Glutamatergic neuron (in vitro differentiated cells): ENCODE data around the gene DDIAS. TPM values are rescaled to one million over a fixed set of nuclear protein-coding genes. Genes with fewer than 3 reads are reported as not detected.

ENCODE experiments used
- DNase-seq: peaks from one replicate; pipeline ENCODE4 v3.0.0; 2022
- H3K27ac Mint-ChIP-seq: one replicate; pipeline ENCODE4 v1.8.0; 2020; ENCODE audit warnings: mild to moderate bottlenecking, mixed read lengths, inconsistent platforms; ENCODE audit not compliant: unreplicated experiment
- H3K27me3 Mint-ChIP-seq: one replicate; pipeline ENCODE4 v1.8.0; 2020; ENCODE audit warnings: mild to moderate bottlenecking, moderate library complexity, mixed read lengths, inconsistent platforms; ENCODE audit not compliant: unreplicated experiment
- H3K36me3 Mint-ChIP-seq: one replicate; pipeline ENCODE4 v1.8.0; 2020; ENCODE audit warnings: mild to moderate bottlenecking, mixed read lengths, inconsistent platforms; ENCODE audit not compliant: unreplicated experiment
- H3K4me1 Mint-ChIP-seq: one replicate; pipeline ENCODE4 v1.8.0; 2020; ENCODE audit warnings: mild to moderate bottlenecking, low read depth, mixed read lengths, inconsistent platforms; ENCODE audit not compliant: unreplicated experiment
- H3K4me3 Mint-ChIP-seq: one replicate; pipeline ENCODE4 v1.8.0; 2020; ENCODE audit warnings: mild to moderate bottlenecking, mixed read lengths, inconsistent platforms; ENCODE audit not compliant: unreplicated experiment
- H3K9me3 Mint-ChIP-seq: one replicate; pipeline ENCODE4 v1.8.0; 2020; ENCODE audit warnings: mild to moderate bottlenecking, moderate library complexity, mixed read lengths, inconsistent platforms; ENCODE audit not compliant: unreplicated experiment
- total RNA-seq: library from RNA; stranded (reverse); fragmentation: NEBNext Ultra II Directional; extraction: Animal tissue kit (Norgen Biotek cat#: 25700); gene quantifications from one replicate; pipeline ENCODE4 v1.2.1, GENCODE V29; 2021; ENCODE audit not compliant: unreplicated experiment
- TF ChIP-seq, protein P1 (sequence below): fragments of 200-600 bp; sonication (generic); IDR thresholded peaks from one replicate; pipeline ENCODE4 v1.5.0; 2021; ENCODE audit not compliant: partially characterized antibody, unreplicated experiment

The DDIAS gene
- total RNA-seq, 1 donor from 2014 or later, result 2.0 TPM

DNA sequence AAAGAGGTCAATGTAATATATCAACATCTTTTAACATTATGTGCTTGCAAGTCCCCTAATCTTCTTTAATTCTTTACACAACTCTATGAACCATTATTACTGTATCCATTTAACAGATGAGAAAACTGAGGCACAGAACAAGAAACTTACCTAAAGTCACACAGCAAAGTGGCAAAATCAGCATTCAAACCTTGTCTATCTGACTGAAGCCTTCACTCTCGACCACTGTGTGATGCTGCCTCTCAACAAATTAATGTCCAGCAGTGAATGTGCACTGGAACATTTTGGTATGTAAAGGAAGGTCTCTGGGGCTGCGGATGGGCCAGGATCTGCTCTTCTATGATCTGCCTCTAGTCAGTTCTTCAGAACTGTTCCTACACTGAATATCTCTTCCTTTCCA is 43.4 kb upstream of the DDIAS start:
- no peaks in the 10 kb centered on the region for H3K36me3 Mint-ChIP-seq
- H3K9me3 Mint-ChIP-seq, result no peaks in the 10 kb centered on the region
- TF ChIP-seq, protein P1, sequence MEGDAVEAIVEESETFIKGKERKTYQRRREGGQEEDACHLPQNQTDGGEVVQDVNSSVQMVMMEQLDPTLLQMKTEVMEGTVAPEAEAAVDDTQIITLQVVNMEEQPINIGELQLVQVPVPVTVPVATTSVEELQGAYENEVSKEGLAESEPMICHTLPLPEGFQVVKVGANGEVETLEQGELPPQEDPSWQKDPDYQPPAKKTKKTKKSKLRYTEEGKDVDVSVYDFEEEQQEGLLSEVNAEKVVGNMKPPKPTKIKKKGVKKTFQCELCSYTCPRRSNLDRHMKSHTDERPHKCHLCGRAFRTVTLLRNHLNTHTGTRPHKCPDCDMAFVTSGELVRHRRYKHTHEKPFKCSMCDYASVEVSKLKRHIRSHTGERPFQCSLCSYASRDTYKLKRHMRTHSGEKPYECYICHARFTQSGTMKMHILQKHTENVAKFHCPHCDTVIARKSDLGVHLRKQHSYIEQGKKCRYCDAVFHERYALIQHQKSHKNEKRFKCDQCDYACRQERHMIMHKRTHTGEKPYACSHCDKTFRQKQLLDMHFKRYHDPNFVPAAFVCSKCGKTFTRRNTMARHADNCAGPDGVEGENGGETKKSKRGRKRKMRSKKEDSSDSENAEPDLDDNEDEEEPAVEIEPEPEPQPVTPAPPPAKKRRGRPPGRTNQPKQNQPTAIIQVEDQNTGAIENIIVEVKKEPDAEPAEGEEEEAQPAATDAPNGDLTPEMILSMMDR, result no peak
- H3K27ac Mint-ChIP-seq, result no peak overlapping the region
- no peaks in the 10 kb centered on the region for H3K4me1 Mint-ChIP-seq
- no peaks in the 10 kb centered on the region for H3K27me3 Mint-ChIP-seq
- H3K4me3 Mint-ChIP-seq, result no peak overlapping the region
- DNase-seq, result no peak

DNA sequence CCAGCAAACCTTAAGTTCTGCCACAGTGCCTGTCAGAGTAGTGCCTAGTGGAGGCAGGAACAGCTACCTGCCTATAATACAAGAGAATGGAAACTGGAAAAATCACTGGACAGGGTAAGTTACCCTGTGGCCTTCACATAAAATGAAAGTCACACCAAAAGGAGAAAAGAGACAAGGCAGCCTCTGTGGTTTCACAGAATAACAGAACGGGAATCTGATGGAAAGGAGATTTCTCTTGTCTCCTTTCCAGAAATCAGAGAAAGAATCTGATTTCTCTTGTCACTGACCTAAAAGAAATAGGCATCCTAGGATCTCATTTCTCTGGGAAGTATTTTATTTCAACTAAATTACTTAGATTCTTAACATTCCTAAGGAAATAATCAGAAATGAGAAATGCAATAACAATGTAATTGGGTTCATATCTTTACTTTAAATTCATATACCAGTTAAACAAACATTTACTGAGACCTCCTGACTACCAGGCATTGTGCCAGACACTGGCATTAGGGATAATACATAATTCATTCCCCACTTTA is 42.9 kb upstream of the DDIAS start:
- no peaks in the 10 kb centered on the region for H3K27me3 Mint-ChIP-seq
- H3K36me3 Mint-ChIP-seq, result no peaks in the 10 kb centered on the region
- no peak for DNase-seq
- H3K4me1 Mint-ChIP-seq, result no peaks in the 10 kb centered on the region
- no peak overlapping the region for H3K27ac Mint-ChIP-seq
- TF ChIP-seq, protein P1, result no peak
- no peak overlapping the region for H3K4me3 Mint-ChIP-seq
- no peaks in the 10 kb centered on the region for H3K9me3 Mint-ChIP-seq

DNA sequence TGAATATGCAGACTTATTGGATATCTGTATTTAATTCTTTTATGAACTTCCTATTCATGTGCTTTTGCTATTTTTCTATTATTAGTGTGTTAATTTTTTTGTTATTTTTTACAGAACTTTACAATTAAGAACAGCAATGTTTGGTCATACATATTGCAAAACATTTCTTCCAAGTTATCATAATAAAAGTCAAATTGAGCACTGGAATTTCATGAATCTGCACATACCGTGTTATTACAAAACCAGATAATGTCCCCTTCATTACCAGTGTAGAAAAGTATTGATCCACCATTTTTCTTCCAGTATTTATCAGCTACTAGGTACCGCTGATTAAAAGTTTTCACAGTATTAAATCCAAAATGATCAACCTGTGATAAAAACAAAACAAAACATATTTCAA is 41.8 kb upstream of the DDIAS start:
- Mint-ChIP-seq H3K27ac (no peak overlapping the region), H3K4me3 (no peak overlapping the region), H3K36me3 (no peaks in the 10 kb centered on the region), H3K27me3 (no peaks in the 10 kb centered on the region), H3K4me1 (no peaks in the 10 kb centered on the region), H3K9me3 (no peaks in the 10 kb centered on the region)
- TF ChIP-seq, protein P1, result no peak
- DNase-seq, result no peak

DNA sequence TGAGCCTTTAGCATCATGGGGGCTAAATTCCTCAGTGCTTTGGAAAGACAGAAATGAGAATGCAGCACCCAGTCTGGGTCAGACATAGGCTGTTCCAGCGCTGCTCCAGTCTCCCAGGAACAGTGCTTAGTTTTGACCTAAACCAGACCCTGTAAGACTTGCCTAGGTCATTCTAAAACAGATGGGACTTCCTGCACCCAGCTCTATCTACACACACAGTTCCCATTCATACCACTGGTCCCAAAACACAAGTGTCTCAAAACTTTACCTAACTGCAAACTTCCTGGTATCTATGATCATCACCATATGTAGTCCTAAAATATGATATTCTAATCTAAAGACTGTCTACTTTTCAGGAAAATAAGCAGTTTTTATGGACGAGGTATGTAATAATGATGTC is 39.2 kb upstream of the DDIAS start:
- H3K4me1 Mint-ChIP-seq, result no peaks in the 10 kb centered on the region
- no peaks in the 10 kb centered on the region for H3K36me3 Mint-ChIP-seq
- H3K27me3 Mint-ChIP-seq, result no peaks in the 10 kb centered on the region
- H3K9me3 Mint-ChIP-seq, result no peaks in the 10 kb centered on the region
- TF ChIP-seq, protein P1, result no peak
- no peak overlapping the region for H3K4me3 Mint-ChIP-seq
- no peak for DNase-seq
- H3K27ac Mint-ChIP-seq, result no peak overlapping the region

DNA sequence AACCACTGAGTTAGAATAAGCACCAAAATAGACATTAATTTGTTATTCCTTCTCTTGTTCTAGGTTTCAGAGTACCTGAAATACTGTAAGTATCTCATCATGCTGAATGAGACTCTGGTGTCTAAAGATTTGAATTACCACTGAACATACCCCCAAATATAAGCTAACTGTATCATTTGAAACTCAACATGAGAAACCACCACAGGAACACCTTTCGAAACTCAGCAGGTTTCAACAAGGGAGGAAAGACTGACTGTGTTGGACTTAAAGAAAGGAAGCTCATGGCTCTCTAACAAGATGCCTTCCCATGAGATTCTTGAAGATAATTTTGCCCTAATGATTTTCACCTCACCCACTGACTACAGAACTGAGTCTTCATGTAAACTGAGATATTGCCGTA is 38.3 kb upstream of the DDIAS start:
- H3K4me1 Mint-ChIP-seq, result no peaks in the 10 kb centered on the region
- no peak overlapping the region for H3K4me3 Mint-ChIP-seq
- no peaks in the 10 kb centered on the region for H3K27me3 Mint-ChIP-seq
- TF ChIP-seq, protein P1, result no peak
- H3K36me3 Mint-ChIP-seq, result no peaks in the 10 kb centered on the region
- H3K9me3 Mint-ChIP-seq, result no peaks in the 10 kb centered on the region
- DNase-seq, result no peak
- no peak overlapping the region for H3K27ac Mint-ChIP-seq
